A673 (cell line): Measurements from ENCODE around the gene SEL1L3. TPM values are rescaled to one million over a fixed set of nuclear protein-coding genes. Genes with fewer than 3 reads are reported as not detected.

Source experiments
- BruUV-seq: library from RNA; stranded (reverse); fragments of 400-500 nt; replicated peaks from 2 replicates; lab custom pipeline; 2021; lab: Mats Ljungman, UMichigan
- CTCF ChIA-PET: fragments of 300-600 bp; sonication (Branson Sonifier 250); formaldehyde crosslinking; loops from one replicate; lab custom pipeline; 2022; ENCODE audit warnings: antibody characterized with exemption; lab: Charles Lee
- POLR2A ChIA-PET: fragments of 300-600 bp; sonication (Branson Sonifier 250); formaldehyde crosslinking; loops from one replicate; lab custom pipeline; 2022; ENCODE audit warnings: antibody characterized with exemption; ENCODE audit not compliant: low non-redundant PET; lab: Charles Lee
- DNase-seq: peaks from one replicate; pipeline ENCODE4 v3.0.0-alpha.2; 2015; ENCODE audit warnings: low spot score
- H3K27ac ChIP-seq: fragments of 200-600 bp; sonication (generic); 2 replicates; pipeline ENCODE4 v1.5.1; 2016; ENCODE audit warnings: mixed run types, low read depth, mild to moderate bottlenecking, mixed read lengths, antibody characterized with exemption, low read length; ENCODE audit not compliant: poor library complexity, severe bottlenecking
- H3K27me3 ChIP-seq: fragments of 200-600 bp; sonication (generic); replicated peaks from 2 replicates; pipeline ENCODE4 v1.6.1; 2017; ENCODE audit warnings: mixed run types, low read depth, mild to moderate bottlenecking, mixed read lengths, antibody characterized with exemption, low read length; ENCODE audit not compliant: insufficient read depth, poor library complexity
- H3K36me3 ChIP-seq: fragments of 200-600 bp; sonication (generic); 2 replicates; pipeline ENCODE4 v1.6.1; 2016; ENCODE audit warnings: mixed run types, mild to moderate bottlenecking, mixed read lengths, antibody characterized with exemption, low read length; ENCODE audit not compliant: insufficient read depth, poor library complexity, severe bottlenecking
- H3K4me1 ChIP-seq: fragments of 200-600 bp; sonication (generic); 2 replicates; pipeline ENCODE4 v1.6.1; 2017; ENCODE audit warnings: mixed run types, mild to moderate bottlenecking, mixed read lengths, antibody characterized with exemption, low read length; ENCODE audit not compliant: insufficient read depth, poor library complexity, severe bottlenecking
- H3K4me3 ChIP-seq: fragments of 200-600 bp; sonication (generic); 2 replicates; pipeline ENCODE4 v1.5.1; 2016; ENCODE audit warnings: low read depth, mixed run types, mild to moderate bottlenecking, mixed read lengths, low read length; ENCODE audit not compliant: poor library complexity, severe bottlenecking
- H3K9me3 ChIP-seq: fragments of 200-600 bp; sonication (generic); 2 replicates; pipeline ENCODE4 v1.6.1; 2016; ENCODE audit warnings: mixed run types, low read depth, mild to moderate bottlenecking, mixed read lengths, antibody characterized with exemption, low read length; ENCODE audit not compliant: poor library complexity, severe bottlenecking
- CTCF ChIP-seq: fragments of 300-800, 200-600 bp; sonication (generic); conservative IDR thresholded peaks from 2 replicates; pipeline ENCODE4 v1.5.1; 2017; ENCODE audit warnings: low read depth, mild to moderate bottlenecking, antibody characterized with exemption, low read length, moderate library complexity, mixed read lengths
- EZH2 ChIP-seq: fragments of 200-600 bp; sonication (generic); IDR thresholded peaks from 2 replicates; pipeline ENCODE4 v1.6.1; 2017; ENCODE audit warnings: borderline replicate concordance, low read depth, mild to moderate bottlenecking, mixed read lengths, antibody characterized with exemption, low read length; ENCODE audit not compliant: poor library complexity, severe bottlenecking
- intact Hi-C: fragments of 100-400 bp; cut with micrococcal nuclease; formaldehyde crosslinking; loops from one replicate; pipeline ENCODE4 v1.10.0; 2022; ENCODE audit not compliant: unreplicated experiment
- total RNA-seq: library from RNA; stranded (reverse); gene quantifications from 2 replicates; pipeline ENCODE4 v1.2.3, GENCODE V29; 2021

Gene SEL1L3
- total RNA-seq, 1 experiment from 2014 or later: 40.0 TPM

GRCh38 chr4:25811841-25812240 is 50.9 kb downstream of the SEL1L3 start:
- H3K36me3 ChIP-seq: no peaks in the 10 kb centered on the region
- H3K27me3 ChIP-seq: no peaks in the 10 kb centered on the region
- no peaks in the 10 kb centered on the region for H3K4me1 ChIP-seq
- no TSS peak for BruUV-seq
- CTCF ChIA-PET: interaction anchor here (0.7 kb wide), 1 partner anchor 175 kb away, joined by 8 read pairs; no protein-coding TSS in a partner anchor
- H3K9me3 ChIP-seq: no peaks in the 10 kb centered on the region
- POLR2A ChIA-PET: no interaction called here
- TF ChIP-seq CTCF (no peak), EZH2 (no peak)
- intact Hi-C loops: no loop called here
- DNase-seq: no peak
- no peak overlapping the region for H3K4me3 ChIP-seq
- H3K27ac ChIP-seq: no peak overlapping the region

- Histone ChIP-seq H3K36me3 (no peaks in the 10 kb centered on the region), H3K9me3 (no peaks in the 10 kb centered on the region), H3K4me3 (no peak overlapping the region), H3K4me1 (no peaks in the 10 kb centered on the region), H3K27me3 (no peaks in the 10 kb centered on the region), H3K27ac (no peak overlapping the region)
- no peak for DNase-seq
- TF ChIP-seq EZH2: no peak
- TF ChIP-seq CTCF: no peak
- ChIA-PET POLR2A (no interaction called here), CTCF (no interaction called here)
- intact Hi-C loops: no loop called here
- no TSS peak for BruUV-seq
Measured at GRCh38 chr4:25811374-25811690, 51.5 kb downstream of the SEL1L3 start.

- POLR2A ChIA-PET: no interaction called here
- Histone ChIP-seq H3K4me3 (no peak overlapping the region), H3K36me3 (no peaks in the 10 kb centered on the region), H3K27ac (no peak overlapping the region), H3K27me3 (no peaks in the 10 kb centered on the region), H3K9me3 (no peaks in the 10 kb centered on the region), H3K4me1 (no peaks in the 10 kb centered on the region)
- no peak for TF ChIP-seq EZH2
- TF ChIP-seq CTCF: no peak
- DNase-seq: no peak
- no TSS peak for BruUV-seq
- CTCF ChIA-PET: no interaction called here
- intact Hi-C loops: no loop called here
Measured at GRCh38 chr4:25810461-25811373, 52.1 kb downstream of the SEL1L3 start.
